HG03442 (cell line): Measurements from ENCODE around the gene MYO18B.

ENCODE experiments used
- ATAC-seq: cut with Tn5 transposase; IDR thresholded peaks from one replicate; pipeline ENCODE4 v1.9.1; 2021; ENCODE audit warnings: mild to moderate bottlenecking, moderate library complexity; ENCODE audit not compliant: unreplicated experiment

MYO18B gene

DNA sequence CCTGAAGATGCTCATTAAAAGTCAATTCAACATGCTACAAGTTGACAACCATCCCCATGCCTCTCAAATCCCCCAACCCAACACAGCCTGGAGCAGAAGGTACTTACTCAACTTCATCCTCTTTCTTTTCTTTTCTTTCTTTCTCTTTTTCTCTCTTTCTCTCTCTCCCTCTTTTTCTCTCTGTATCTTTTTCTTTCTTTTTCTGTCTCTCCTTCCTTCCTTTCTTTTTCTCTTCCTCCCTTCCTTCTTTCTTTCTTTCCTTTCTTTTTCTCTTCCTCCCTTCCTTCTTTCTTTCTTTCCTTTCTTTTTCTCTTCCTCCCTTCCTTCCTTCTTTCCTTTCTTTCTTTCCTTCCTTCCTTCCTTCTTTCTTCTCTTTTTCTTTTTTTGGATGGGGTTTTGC lies 291.6 kb downstream of the MYO18B start:
- ATAC-seq, result no peak

DNA sequence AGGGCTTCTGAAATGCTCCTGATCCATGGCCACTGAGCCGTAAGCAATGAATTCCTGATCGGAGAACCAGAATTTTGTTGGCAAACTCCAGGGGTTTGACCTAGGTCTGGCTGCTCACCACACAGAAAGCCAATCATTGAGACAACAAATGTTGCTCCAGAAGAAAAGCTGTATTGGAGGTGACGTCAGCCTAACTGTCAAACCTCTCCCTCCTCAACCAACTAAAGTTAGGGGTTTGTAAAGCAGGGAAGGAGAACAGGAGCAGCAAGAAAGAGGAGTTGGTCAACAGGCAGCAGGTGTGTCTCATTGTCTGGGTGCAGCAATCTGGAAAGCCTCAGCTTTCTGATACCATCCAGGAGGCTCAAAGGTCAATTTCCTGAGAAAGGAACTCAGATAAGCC lies 293.5 kb downstream of the MYO18B start:
- ATAC-seq, result no peak

DNA sequence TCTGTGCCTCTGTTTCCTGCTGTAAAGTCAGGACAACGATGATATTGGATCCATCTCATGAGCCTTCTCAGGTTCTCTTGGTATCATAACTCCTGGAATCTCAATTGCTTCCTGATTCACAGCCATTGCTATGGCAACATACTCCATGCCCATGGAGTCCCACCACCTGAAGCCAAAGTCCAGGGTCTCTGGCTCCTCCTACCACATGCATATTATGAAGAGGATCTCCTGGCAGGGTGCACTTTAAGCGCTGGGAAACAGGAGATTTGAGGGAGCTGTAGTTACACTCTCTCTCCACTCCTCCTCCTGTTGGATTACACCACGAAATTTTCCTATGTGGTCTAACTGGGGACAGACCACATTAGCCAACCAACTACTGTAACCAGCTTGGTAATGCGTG lies 296.4 kb downstream of the MYO18B start:
- no peak for ATAC-seq

DNA sequence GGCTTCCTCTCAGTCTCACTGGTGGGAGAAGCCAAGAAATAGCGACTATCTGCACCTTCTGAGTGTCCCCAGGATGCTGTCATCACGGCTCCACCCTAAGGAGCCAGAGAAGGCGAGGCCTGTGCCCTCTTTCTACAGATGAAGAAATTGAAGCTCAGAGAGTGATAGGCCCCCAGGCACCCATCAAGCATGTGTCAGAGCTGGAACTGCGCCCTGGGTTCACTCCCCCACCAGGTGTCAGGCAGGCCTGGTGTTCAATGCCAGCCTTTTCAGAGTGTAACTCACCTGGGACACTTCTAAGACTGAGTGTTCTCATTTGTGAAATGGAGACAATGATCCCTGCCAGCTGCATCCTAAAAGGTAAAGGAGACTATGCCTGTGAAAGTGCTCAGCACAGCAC lies 299.9 kb downstream of the MYO18B start:
- ATAC-seq, result no peak

DNA sequence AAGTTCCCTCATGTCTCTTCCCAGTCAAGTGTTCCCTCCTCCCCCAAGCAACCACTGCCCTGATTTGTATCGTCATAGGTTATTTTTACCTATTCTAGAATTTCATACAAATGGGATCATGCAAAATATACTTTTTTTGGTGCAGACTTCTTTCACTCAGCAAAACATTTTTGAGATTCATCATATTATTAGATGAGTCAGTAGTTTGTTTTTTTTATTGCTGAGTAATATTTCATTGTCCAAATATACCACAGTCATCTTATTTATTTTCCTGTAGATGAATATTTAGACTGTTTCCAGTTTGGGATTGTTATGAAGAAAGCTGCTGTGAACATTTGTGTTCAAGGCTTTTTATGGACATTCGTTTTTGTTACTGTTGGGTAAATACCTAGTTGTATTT lies 301.0 kb downstream of the MYO18B start:
- ATAC-seq, result no peak

DNA sequence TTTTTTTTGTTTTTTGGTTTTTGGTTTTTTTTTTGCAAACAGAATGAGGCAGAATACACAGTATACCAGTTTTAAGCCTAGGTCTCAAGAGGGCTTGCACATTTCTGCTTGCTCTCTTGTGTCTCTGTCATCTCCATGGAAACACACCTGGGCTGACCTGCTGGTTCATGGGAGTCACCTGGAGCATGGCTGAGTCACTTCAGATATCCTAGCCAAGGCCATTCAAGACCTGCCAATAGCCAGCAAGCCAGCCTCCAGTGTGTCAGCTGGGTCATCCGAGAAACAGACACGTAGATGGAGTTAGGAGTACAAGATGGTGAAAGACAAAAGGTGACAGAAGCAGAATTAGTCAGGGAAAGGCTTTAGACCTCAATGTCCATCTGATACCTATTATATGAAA lies 303.1 kb downstream of the MYO18B start:
- ATAC-seq, result no peak

DNA sequence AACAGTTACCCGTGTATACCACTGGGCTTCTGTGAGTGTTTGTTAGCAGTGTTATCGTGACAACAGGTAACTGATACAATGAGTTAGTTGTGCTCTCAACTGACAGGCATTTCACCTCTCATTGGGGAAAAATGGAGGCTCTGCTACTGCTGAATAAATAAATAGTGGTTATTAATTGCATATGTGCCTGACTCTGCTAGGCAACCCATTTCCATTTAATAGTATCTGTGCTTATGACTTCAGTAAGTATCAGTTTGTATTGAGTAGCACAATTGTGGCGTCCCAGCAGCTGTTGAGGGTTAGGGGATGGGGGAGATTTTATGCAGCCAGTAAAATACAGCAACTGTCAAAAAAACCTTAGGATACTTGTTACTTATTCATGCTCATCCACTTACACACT lies 303.9 kb downstream of the MYO18B start:
- ATAC-seq, result no peak

DNA sequence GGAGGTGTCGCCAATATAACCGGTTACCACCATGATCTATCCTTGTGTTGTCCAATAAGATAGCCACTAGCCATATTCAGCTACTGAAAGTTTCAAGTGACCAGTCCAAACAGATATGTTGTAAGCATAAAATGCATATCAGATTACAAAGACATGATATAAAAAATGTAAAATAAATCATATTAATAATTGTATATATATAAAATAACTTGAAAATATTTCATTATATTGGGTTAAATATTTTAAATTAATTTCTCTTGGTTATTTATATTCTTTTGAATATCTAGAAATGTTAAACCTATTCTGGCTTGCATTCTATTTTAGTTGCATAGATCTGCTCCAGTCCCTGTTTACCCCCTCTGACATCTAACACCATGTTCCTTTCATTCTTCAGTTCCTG lies 305.5 kb downstream of the MYO18B start:
- ATAC-seq, result no peak

DNA sequence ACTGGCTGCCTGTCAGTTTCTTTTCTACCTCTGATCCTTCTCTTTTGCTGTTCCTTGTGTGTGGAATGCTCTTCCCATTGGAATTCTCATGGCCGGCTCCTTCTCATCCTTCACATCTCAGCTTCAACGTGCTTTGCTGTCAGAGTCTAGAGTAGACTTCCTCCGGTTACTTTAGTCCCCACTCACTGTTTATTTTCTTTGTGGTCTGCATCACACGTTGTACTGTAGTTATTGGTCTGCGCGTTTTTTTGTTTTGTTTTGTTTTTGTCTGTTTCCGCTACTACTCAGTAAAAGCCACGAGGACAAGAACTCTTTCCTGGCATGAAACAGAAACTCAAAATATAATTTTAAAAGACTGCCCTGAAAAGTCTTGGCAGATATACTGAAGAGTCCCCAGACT lies 305.9 kb downstream of the MYO18B start:
- ATAC-seq, result no peak

DNA sequence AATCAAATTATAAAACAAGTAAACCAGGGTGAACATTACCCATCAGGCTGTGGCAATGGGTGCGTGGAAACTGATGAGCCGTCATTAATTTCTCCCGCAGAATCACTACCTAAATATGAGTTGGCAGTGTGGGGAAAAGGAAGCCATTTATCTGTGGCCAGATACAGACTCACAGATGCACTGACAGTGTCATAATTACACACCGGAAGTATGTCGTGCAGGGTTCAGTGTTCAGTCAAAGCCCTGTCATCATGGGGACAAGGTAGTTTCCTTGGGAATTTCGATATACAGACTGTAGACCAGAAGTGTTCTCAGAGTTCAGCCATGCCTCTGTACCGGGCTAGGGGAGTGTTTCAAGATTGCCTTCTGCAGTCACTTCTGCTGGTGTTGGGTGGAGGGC lies 308.1 kb downstream of the MYO18B start:
- ATAC-seq, result no peak

DNA sequence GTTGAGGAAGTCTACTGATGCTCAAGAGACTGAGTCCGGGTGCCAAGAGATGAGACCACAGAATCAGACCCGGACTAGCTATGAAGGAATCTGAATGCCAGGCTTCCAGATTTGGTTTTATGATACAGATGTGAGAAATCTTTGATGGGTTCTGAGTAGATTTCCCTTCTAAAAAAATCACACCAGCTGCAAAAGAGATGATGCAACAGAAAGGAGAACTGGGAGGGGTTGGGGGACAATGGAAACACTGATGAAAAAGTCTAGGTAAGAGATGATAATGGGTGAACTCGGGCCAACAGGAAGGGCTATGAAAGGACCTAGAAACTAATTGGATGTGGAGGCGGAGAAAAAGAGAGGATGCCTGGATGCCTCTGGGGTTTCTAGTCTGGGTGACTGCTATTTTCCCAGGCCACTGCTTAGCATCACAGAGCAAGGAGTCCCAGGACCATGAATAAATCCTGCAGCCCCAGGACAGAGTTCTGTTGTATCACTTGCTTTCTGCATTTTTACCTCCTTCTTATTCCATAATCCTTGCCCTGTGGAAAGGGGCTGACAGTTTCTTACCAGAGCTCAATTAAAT lies 311.8 kb downstream of the MYO18B start:
- no peak for ATAC-seq

DNA sequence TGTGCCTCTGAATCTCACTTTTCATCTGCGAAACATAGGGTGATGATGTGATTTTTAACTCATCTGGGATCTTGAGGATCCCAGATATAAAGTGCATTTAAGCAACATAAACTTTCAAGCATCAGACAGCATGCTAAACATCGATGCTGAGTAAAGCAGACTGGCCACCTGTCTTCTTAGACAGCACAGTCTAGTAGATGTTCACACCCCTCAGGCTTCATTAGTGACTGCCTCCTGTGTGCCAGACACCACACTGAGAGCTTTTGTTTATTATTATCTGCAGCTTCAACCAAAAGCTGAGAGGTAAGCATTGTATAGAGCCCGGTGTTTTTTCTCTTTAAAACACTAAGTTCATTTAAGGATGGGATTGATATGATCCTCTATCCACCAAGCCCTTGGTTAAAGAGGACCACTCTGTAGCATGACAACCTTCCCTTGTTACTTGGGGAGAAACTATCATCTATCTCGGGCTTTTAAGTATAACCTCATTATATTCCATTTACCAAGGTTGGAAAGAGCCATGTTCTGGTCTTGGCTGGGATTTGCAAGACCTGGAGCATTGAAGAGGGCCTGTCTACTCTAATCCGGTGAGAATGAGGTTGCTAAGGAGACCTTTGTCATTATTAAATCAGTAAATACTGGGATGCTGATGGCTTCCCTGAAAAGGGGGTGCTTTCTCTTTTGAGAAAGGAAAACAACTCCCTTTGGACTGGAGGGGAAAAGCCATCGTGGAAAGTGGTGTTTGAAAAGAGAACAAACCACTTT lies 313.0 kb downstream of the MYO18B start:
- ATAC-seq, result no peak

DNA sequence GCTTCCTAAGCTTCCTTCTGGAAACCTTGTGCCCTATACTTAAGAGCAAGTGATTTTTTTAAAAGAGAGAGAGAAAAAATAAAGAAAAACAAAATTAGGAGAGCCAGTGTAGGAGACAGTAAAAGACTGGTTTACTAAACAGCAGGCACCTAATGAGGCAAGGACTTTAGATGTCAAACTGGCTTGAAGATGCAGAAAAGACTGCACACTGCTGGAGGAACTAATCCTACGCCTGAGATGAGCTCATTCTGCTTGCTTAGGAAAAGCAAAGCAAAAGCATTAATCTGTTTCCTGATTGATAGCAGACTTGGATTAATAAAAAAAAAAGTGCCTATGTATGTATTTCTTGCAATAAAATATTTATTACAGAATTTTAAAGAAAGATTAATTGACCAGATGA lies 313.7 kb downstream of the MYO18B start:
- no peak for ATAC-seq

DNA sequence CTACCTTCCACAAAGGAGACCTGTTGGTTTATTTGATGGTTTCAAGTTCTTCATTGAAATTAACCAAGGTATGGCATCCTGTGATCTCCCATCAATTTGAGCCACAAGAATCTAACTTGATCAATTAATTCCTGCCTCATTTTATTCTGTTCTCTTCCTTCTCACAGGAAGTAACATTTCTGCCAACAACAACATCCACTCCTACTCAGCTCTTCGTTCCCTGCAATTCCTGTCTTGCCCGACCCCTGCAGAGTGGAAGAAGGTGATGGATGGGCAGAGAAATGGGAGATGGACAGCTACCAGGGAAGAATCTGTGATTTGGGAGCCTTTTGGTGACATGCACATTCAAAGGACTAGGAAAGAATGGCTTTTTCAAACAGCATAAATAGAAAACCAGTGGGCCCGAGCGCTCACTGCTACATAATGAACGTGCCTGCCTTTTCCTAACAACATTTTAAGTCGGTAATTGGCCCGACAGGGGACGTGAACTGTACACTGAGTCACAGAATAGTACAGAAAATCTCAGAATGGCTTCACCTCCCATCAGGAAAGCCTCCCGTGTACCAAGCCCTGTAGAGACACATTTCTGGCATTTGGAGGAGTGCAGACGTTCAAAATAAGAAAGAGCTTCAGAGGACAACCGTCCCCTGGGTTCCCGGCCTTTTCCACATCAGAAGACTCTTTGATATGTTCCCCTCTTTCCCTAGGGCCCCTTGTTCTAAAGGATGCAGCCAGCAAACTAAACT lies 314.6 kb downstream of the MYO18B start:
- ATAC-seq, result no peak

DNA sequence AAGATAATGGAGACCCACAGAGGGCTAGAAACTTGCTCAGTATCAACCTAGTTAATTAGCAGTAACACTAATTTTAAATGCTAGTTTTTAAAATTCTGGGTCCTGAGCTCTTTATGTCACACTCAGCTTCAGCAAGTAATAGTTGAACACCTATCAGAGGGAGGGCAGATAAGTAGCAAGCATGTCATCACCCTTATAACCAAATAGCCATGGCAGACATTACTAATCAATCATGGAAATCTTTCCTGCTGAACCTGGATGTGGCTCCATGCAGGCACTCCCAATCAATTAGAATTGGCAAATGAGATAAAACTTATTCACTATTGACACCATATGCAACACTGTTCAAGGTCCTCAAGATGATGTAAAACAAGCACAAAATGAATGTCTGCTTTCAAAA lies 315.7 kb downstream of the MYO18B start:
- ATAC-seq, result no peak

DNA sequence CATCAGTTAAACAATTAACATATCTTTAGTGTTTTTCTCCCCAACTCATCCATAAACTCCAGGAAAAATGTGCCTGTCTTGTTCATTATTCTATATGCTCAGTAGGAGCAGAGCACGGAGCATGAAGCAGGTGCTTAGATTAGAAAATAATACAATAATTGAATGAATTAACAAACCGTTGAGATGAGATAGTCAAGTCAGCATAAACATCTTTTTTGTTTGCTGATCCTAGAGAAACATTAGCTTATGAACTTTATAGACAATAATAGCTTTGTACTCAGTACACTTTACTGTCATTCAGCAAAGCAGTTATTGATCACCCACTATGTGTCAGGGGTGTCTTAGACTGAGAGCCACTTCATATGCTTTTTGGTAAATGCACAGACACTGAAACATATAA lies 322.1 kb downstream of the MYO18B start:
- no peak for ATAC-seq

DNA sequence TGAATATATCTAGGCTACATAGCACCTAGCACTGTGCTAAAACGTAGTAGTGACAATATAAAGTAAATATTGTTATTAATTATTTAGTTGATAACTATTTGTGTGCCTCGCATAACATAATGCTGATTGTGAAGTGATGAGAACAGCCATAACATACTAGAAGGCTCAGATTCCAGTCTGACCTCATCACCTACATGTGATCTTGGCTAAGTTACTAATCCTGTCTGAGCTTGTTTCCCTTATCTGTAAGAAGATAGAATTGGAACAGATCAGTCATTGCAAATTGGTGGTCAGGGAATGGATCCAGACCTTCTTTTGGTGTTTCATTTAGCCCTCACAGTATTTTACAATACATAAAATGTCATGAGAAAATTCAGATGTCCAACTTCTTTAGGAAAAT lies 323.9 kb downstream of the MYO18B start:
- ATAC-seq, result no peak

DNA sequence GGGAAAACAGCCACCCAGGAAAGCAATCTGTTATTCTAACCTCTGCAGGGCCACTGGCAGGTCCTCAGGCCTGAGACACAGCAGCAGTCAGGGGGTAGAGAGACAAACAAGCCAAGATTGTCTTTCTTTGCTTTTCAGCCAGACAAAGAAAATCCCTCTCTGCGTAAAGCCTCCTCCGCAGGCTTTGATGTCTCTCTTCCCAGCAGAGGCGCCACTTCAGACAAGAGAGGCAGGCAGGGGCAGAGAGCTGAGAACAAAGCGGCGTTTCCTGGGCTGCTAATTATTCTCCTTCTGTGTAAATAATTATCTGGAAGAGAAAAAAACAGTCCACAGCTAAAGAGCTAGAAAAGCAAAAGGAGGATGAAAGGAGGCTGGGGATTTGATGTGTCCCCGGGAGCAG lies 324.5 kb downstream of the MYO18B start:
- ATAC-seq, result no peak

DNA sequence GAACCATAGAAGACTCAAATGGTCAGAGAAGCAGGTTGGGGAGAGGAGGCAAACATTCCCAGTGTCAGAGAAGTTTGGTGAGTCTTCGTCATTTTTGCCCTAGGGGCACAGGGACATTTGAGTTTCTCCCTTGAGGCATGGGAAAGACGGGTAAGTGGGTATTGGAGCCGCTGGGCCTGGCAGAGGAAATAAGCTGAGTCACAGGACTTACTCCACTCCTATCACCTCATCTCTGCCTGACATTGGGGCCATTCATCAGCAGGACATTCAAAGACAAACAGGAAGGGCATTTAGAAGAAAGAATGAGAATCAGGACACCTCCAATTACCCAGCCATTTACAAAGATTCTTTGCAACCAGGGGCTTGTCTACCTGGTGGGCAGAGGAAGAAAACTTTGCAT lies 326.6 kb downstream of the MYO18B start:
- ATAC-seq, result no peak

DNA sequence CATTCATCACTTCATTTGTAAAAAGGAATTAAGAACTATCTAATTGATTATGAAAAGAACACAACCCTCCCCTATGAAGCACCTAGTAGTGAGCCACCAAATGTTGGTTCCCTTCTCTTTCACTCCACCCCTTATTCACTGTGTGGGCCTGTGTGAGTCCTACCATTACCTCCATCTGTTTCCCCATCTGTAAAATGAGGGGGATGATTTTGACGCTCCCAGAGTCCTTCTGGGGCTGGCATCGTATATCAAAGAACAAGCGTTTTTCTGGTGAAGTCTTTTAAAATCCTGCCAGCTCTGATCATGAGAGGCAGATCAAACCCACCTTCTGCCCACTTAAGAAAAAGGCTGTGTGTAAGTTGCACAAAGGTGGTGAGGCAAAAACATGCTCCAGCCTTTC lies 330.6 kb downstream of the MYO18B start:
- ATAC-seq, result no peak

DNA sequence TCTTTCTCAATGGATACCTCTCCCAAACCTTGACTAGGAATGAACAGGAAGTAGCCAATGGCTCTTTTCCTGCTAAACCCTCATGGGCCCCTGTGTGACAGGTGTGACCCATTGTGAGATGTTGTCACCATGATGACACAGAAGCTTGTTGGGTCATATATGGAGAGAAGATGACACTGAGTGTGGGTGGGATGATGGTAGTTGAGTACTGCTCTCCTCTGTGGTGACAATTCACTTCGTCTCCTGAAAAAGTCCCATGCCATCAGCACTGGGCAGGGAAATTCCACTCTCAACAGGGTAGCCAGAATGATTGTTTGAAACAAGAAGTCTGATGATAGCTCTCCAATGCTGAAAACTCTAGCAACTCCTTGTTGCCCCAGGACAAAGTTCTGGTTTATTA lies 333.3 kb downstream of the MYO18B start:
- ATAC-seq, result no peak

DNA sequence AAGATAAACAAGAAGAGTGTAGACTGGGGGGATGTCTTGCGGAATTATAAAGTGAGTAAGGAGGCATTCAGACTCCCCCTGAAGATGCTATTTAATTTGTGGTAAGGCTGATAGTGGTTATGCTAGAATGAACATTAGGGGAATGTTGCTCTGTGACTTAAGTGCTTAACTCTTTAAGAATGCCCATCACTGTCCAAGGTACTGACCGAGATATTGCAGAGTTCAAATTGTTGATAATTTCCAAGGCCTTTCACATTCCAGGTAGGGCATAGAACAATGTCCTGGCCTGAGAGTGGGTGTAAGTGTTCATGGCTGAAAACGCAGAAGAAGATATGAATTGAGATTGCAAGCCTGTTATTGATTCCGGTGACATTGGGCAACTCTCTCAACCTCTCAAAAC lies 337.0 kb downstream of the MYO18B start:
- ATAC-seq, result no peak
